ENCODE results near the gene SNF8. TPM values are rescaled to one million over a fixed set of nuclear protein-coding genes. Genes with fewer than 3 reads are reported as not detected.
A peak's percentile ranks its signal among the peaks of the same experiment; 100 is the strongest.

Gene SNF8
- total and polyA plus RNA-seq, 9 of the 15 experiments (the other 6 are each of a cell fraction or from before 2014, with no cell fraction given) = 6.9 to 149 (median 117) TPM

DNA sequence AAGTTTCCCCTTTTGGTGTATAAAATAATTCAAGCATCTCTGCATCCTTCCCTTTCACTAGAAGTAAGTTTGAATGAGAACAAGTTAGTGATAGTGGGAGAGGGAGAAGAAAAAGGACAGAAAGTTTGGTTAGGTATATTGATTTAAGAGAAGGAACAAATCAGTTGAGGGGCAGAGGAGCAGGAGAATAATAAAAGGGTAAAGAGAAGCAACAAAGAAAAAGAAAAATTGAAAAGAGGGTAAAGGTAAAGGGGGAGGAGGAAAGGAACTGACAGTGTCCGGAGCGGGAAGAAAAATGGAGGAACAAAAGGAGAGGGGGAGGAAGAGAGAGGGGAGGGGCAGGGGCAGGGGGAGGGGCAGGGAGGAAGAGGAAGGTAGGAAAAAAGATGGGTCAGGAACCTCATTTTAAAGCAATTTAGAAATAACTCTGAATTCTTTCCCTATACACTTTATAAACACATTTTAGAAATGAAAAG lies 46.3 kb upstream of the SNF8 start (continued):
- TF ChIP-seq, protein P1, sequence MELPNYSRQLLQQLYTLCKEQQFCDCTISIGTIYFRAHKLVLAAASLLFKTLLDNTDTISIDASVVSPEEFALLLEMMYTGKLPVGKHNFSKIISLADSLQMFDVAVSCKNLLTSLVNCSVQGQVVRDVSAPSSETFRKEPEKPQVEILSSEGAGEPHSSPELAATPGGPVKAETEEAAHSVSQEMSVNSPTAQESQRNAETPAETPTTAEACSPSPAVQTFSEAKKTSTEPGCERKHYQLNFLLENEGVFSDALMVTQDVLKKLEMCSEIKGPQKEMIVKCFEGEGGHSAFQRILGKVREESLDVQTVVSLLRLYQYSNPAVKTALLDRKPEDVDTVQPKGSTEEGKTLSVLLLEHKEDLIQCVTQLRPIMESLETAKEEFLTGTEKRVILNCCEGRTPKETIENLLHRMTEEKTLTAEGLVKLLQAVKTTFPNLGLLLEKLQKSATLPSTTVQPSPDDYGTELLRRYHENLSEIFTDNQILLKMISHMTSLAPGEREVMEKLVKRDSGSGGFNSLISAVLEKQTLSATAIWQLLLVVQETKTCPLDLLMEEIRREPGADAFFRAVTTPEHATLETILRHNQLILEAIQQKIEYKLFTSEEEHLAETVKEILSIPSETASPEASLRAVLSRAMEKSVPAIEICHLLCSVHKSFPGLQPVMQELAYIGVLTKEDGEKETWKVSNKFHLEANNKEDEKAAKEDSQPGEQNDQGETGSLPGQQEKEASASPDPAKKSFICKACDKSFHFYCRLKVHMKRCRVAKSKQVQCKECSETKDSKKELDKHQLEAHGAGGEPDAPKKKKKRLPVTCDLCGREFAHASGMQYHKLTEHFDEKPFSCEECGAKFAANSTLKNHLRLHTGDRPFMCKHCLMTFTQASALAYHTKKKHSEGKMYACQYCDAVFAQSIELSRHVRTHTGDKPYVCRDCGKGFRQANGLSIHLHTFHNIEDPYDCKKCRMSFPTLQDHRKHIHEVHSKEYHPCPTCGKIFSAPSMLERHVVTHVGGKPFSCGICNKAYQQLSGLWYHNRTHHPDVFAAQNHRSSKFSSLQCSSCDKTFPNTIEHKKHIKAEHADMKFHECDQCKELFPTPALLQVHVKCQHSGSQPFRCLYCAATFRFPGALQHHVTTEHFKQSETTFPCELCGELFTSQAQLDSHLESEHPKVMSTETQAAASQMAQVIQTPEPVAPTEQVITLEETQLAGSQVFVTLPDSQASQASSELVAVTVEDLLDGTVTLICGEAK (IDR thresholded peaks at IDR 0.05) = 0 out of 2 replicates have a peak, but pooled peaks have one; percentile 47
- TF ChIP-seq, protein P1 (CRISPR knock-in tag; IDR thresholded peaks at IDR 0.05) = no peak
- TF ChIP-seq, protein P2, sequence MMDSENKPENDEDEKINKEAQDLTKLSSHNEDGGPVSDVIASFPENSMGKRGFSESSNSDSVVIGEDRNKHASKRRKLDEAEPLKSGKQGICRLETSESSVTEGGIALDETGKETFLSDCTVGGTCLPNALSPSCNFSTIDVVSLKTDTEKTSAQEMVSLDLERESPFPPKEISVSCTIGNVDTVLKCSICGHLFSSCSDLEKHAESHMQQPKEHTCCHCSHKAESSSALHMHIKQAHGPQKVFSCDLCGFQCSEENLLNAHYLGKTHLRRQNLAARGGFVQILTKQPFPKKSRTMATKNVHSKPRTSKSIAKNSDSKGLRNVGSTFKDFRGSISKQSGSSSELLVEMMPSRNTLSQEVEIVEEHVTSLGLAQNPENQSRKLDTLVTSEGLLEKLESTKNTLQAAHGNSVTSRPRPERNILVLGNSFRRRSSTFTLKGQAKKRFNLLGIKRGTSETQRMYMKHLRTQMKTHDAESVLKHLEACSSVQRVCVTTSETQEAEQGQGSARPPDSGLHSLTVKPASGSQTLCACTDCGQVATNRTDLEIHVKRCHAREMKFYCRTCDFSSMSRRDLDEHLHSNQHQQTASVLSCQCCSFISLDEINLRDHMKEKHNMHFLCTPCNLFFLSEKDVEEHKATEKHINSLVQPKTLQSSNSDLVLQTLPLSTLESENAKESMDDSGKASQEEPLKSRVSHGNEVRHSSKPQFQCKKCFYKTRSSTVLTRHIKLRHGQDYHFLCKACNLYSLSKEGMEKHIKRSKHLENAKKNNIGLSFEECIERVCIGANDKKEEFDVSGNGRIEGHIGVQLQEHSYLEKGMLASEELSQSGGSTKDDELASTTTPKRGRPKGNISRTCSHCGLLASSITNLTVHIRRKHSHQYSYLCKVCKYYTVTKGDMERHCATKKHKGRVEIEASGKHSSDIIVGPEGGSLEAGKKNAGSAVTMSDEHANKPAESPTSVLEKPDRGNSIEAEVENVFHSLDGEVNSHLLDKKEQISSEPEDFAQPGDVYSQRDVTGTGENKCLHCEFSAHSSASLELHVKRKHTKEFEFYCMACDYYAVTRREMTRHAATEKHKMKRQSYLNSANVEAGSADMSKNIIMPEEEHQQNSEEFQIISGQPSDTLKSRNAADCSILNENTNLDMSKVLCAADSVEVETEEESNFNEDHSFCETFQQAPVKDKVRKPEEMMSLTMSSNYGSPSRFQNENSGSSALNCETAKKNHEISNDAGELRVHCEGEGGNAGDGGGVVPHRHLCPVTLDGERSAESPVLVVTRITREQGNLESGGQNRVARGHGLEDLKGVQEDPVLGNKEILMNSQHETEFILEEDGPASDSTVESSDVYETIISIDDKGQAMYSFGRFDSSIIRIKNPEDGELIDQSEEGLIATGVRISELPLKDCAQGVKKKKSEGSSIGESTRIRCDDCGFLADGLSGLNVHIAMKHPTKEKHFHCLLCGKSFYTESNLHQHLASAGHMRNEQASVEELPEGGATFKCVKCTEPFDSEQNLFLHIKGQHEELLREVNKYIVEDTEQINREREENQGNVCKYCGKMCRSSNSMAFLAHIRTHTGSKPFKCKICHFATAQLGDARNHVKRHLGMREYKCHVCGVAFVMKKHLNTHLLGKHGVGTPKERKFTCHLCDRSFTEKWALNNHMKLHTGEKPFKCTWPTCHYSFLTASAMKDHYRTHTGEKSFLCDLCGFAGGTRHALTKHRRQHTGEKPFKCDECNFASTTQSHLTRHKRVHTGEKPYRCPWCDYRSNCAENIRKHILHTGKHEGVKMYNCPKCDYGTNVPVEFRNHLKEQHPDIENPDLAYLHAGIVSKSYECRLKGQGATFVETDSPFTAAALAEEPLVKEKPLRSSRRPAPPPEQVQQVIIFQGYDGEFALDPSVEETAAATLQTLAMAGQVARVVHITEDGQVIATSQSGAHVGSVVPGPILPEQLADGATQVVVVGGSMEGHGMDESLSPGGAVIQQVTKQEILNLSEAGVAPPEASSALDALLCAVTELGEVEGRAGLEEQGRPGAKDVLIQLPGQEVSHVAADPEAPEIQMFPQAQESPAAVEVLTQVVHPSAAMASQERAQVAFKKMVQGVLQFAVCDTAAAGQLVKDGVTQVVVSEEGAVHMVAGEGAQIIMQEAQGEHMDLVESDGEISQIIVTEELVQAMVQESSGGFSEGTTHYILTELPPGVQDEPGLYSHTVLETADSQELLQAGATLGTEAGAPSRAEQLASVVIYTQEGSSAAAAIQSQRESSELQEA (IDR thresholded peaks at IDR 0.05; ENCODE audit: low read depth) = no peak
- TF ChIP-seq POLR2AphosphoS5 (IDR thresholded peaks at IDR 0.05; ENCODE audit: control insufficient read depth, insufficient read depth, low read depth, low read length) = no peak
